ENCODE data around the gene CTTNBP2.

The CTTNBP2 gene

GRCh38 chr7:117870448-117871130 is 2.7 kb downstream of the CTTNBP2 start:
- no peak for DNase-seq

GRCh38 chr7:117869374-117869773 is 3.9 kb downstream of the CTTNBP2 start:
- DNase-seq = no peak

GRCh38 chr7:117863618-117864017 is 9.6 kb downstream of the CTTNBP2 start:
- DNase-seq = no peak

- DNase-seq = no peak
These were observed 10.9 kb downstream of the CTTNBP2 start for GRCh38 chr7:117862378-117862777.

GRCh38 chr7:117859246-117859812 is 13.9 kb downstream of the CTTNBP2 start:
- no peak for DNase-seq

- DNase-seq = no peak
These were observed 14.5 kb downstream of the CTTNBP2 start for GRCh38 chr7:117858712-117859111.

- DNase-seq = no peak
These were observed 15.5 kb downstream of the CTTNBP2 start for GRCh38 chr7:117857718-117858117.

GRCh38 chr7:117856196-117856595 is 17.0 kb downstream of the CTTNBP2 start:
- DNase-seq = no peak

GRCh38 chr7:117854186-117854585 is 19.1 kb downstream of the CTTNBP2 start:
- no peak for DNase-seq

- DNase-seq = no peak
These were observed 24.3 kb downstream of the CTTNBP2 start for GRCh38 chr7:117848941-117849340.

GRCh38 chr7:117844678-117845077 is 28.6 kb downstream of the CTTNBP2 start:
- DNase-seq = no peak

- no peak for DNase-seq
These were observed 31.6 kb downstream of the CTTNBP2 start for GRCh38 chr7:117841611-117842010.

- DNase-seq = no peak
These were observed 32.2 kb downstream of the CTTNBP2 start for GRCh38 chr7:117841011-117841410.

- DNase-seq = no peak
These were observed 33.7 kb downstream of the CTTNBP2 start for GRCh38 chr7:117839507-117839906.

GRCh38 chr7:117837841-117838240 is 35.4 kb downstream of the CTTNBP2 start:
- DNase-seq = no peak

- no peak for DNase-seq
These were observed 38.1 kb downstream of the CTTNBP2 start for GRCh38 chr7:117835016-117835664.

- no peak for DNase-seq
These were observed 42.8 kb downstream of the CTTNBP2 start for GRCh38 chr7:117830422-117830954.

- DNase-seq = no peak
These were observed 43.7 kb downstream of the CTTNBP2 start for GRCh38 chr7:117829450-117830117.

- no peak for DNase-seq
These were observed 44.4 kb downstream of the CTTNBP2 start for GRCh38 chr7:117828825-117829224.

- no peak for DNase-seq
These were observed 45.4 kb downstream of the CTTNBP2 start for GRCh38 chr7:117827862-117828261.

GRCh38 chr7:117825132-117825531 is 48.1 kb downstream of the CTTNBP2 start:
- DNase-seq = no peak

- no peak for DNase-seq
These were observed 48.6 kb downstream of the CTTNBP2 start for GRCh38 chr7:117824592-117824991.

GRCh38 chr7:117819558-117819957 is 53.7 kb downstream of the CTTNBP2 start:
- DNase-seq = no peak

- DNase-seq = no peak
These were observed 55.0 kb downstream of the CTTNBP2 start for GRCh38 chr7:117818232-117818631.

Measured in activated CD4-positive, alpha-beta T cell treated with anti-CD3 and anti-CD28 coated beads for 1 hour (primary cell).